ENCODE measurements around the gene NUP62. TPM values are rescaled to one million over a fixed set of nuclear protein-coding genes. Genes with fewer than 3 reads are reported as not detected.
"Not testable (repeated sequence)": the region's sequence is repeated elsewhere in the genome, so short reads cannot be mapped to it uniquely, and the experiment has no call there.

The NUP62 gene
- total RNA-seq, 1 experiment from 2014 or later: 127 TPM

DNA sequence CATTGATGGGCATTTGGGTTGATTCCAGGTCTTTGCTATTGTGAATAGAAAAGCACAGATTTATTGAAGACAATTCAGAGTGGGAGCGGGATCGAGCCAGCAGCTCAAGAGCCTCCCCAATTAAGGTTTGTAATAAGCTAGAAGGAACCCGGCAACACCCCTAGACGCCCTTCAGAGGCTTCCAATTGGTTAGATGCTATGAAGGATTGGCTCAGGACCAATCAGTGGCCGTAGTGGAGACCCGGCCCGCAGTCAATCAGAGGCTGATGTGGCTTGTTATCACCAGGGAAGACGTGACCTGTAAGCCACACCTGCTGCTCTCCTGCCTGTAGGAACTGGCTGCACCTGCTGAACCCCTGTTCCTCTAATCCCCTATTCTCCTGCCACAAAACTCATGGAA, 17.1 kb upstream of the NUP62 start:
- H3K27me3 ChIP-seq (ENCODE audit: insufficient read depth, low read length): no peaks in the 10 kb centered on the region
- no peak overlapping the region for H2BK15ac ChIP-seq (ENCODE audit: low read depth, low read length)
- no peak overlapping the region for H2AFZ ChIP-seq (ENCODE audit: low read length)
- no peak overlapping the region for H3K4me2 ChIP-seq (ENCODE audit: insufficient read depth, insufficient read length, low read length)
- TF ChIP-seq, protein P1, sequence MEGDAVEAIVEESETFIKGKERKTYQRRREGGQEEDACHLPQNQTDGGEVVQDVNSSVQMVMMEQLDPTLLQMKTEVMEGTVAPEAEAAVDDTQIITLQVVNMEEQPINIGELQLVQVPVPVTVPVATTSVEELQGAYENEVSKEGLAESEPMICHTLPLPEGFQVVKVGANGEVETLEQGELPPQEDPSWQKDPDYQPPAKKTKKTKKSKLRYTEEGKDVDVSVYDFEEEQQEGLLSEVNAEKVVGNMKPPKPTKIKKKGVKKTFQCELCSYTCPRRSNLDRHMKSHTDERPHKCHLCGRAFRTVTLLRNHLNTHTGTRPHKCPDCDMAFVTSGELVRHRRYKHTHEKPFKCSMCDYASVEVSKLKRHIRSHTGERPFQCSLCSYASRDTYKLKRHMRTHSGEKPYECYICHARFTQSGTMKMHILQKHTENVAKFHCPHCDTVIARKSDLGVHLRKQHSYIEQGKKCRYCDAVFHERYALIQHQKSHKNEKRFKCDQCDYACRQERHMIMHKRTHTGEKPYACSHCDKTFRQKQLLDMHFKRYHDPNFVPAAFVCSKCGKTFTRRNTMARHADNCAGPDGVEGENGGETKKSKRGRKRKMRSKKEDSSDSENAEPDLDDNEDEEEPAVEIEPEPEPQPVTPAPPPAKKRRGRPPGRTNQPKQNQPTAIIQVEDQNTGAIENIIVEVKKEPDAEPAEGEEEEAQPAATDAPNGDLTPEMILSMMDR (conservative IDR thresholded peaks at IDR 0.05): no peak
- no peaks in the 10 kb centered on the region for H3K79me2 ChIP-seq (ENCODE audit: insufficient read depth, low read length)
- no peak overlapping the region for H3K27ac ChIP-seq (ENCODE audit: insufficient read length, low read depth, low read length)
- no CpG with 5 or more reads among the region's 8 CpGs for WGBS (ENCODE audit: extremely low coverage, insufficient read length, low lambda C conversion rate)
- no peak overlapping the region for H3K14ac ChIP-seq (ENCODE audit: insufficient read depth, low read length)
- H2BK5ac ChIP-seq (ENCODE audit: insufficient read length, low read length): no peak overlapping the region
- H3T11ph ChIP-seq (ENCODE audit: low read length): no peak overlapping the region
- no peak overlapping the region; a peak in 1 of 5 replicates for H3K4me3 Mint-ChIP-seq
- H3K4me1 ChIP-seq (ENCODE audit: insufficient read depth, low read length): no peaks in the 10 kb centered on the region
- H3K36me3 Mint-ChIP-seq (ENCODE audit: insufficient read depth in 1 of 3, low read depth in 3 of 3): no peaks in the 10 kb centered on the region; a peak in 1 of 7 replicates
- no peak overlapping the region for H4K8ac ChIP-seq (replicated peaks; ENCODE audit: insufficient read length, low read depth, low read length)
- H2BK12ac ChIP-seq (ENCODE audit: insufficient read length, low read depth, low read length): no peak overlapping the region
- H3K56ac ChIP-seq (ENCODE audit: insufficient read length, low read depth, low read length): no peak overlapping the region
- no peak for DNase-seq
- H3K27ac Mint-ChIP-seq: no peak overlapping the region
- H4K91ac ChIP-seq (ENCODE audit: insufficient read length, low read depth, low read length): no peak overlapping the region
- no peaks in the 10 kb centered on the region for H3K79me1 ChIP-seq (ENCODE audit: insufficient read depth, low read depth, low read length, poor library complexity, severe bottlenecking)
- H2AK5ac ChIP-seq (ENCODE audit: insufficient read length, low read length): no peak overlapping the region
- H3K23me2 ChIP-seq (ENCODE audit: insufficient read length, low read depth, low read length, poor library complexity, severe bottlenecking): no peaks in the 10 kb centered on the region
- peaks cover 16% of the 10 kb centered on the region for H3K27me3 Mint-ChIP-seq (ENCODE audit: low read depth)
- no peak overlapping the region for H3K23ac ChIP-seq (ENCODE audit: insufficient read length, low read depth, low read length)
- H3K18ac ChIP-seq (ENCODE audit: insufficient read length, low read depth, low read length): no peak overlapping the region
- H4K20me1 ChIP-seq (ENCODE audit: control insufficient read depth, insufficient read depth, insufficient read length): no peaks in the 10 kb centered on the region
- no peak overlapping the region for H2BK20ac ChIP-seq (ENCODE audit: low read depth, low read length, poor library complexity, severe bottlenecking)
- no peaks in the 10 kb centered on the region for H3K4me1 Mint-ChIP-seq
- no peak overlapping the region for H4K5ac ChIP-seq (ENCODE audit: insufficient read length, low read depth, low read length)
- no peaks in the 10 kb centered on the region; a peak in 2 of 5 replicates for H3K9me3 Mint-ChIP-seq
- no peak overlapping the region for H3K4ac ChIP-seq (ENCODE audit: low read depth, low read length)
- H2BK120ac ChIP-seq (ENCODE audit: low read depth, low read length, poor library complexity, severe bottlenecking): no peak overlapping the region
- no peak overlapping the region for H3K9ac ChIP-seq (ENCODE audit: extremely low read depth, insufficient read length, low read length)
- H3K9me3 ChIP-seq (ENCODE audit: control insufficient read depth, low read depth, low read length): no peaks in the 10 kb centered on the region

DNA sequence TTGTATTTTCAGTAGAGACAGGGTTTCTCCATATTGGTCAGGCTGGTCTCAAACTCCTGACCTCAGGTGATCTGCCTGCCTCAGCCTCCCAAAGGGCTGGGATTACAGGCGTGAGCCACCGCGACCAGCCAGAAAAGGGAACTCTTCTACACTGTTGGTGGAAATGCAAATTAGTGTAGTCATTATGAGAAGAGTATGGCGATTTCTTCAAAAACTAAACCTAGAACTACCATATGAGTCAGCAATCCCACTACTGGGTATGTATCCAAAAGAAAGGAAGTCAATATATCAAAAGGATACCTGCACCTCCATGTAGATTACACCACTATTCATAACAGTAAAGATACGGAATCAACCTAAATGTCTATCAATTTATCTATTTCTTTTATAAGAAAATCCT, 15.3 kb upstream of the NUP62 start:
- not testable (repeated sequence) for H4K91ac ChIP-seq (ENCODE audit: insufficient read length, low read depth, low read length); H3K27me3 ChIP-seq (ENCODE audit: insufficient read depth, low read length); H4K20me1 ChIP-seq (ENCODE audit: control insufficient read depth, insufficient read depth, insufficient read length); H3K27ac ChIP-seq (ENCODE audit: insufficient read length, low read depth, low read length); H3K18ac ChIP-seq (ENCODE audit: insufficient read length, low read depth, low read length); DNase-seq; H3K4me3 Mint-ChIP-seq; H3K4ac ChIP-seq (ENCODE audit: low read depth, low read length); H3K79me1 ChIP-seq (ENCODE audit: insufficient read depth, low read depth, low read length, poor library complexity, severe bottlenecking); H2AFZ ChIP-seq (ENCODE audit: low read length); H3K23me2 ChIP-seq (ENCODE audit: insufficient read length, low read depth, low read length, poor library complexity, severe bottlenecking); H3K79me2 ChIP-seq (ENCODE audit: insufficient read depth, low read length); H3K4me2 ChIP-seq (ENCODE audit: insufficient read depth, insufficient read length, low read length); H3K9me3 Mint-ChIP-seq; H2AK5ac ChIP-seq (ENCODE audit: insufficient read length, low read length); H2BK5ac ChIP-seq (ENCODE audit: insufficient read length, low read length); H4K8ac ChIP-seq (replicated peaks; ENCODE audit: insufficient read length, low read depth, low read length); H3T11ph ChIP-seq (ENCODE audit: low read length); H3K27ac Mint-ChIP-seq; H3K4me1 Mint-ChIP-seq; H2BK12ac ChIP-seq (ENCODE audit: insufficient read length, low read depth, low read length); H3K36me3 Mint-ChIP-seq (ENCODE audit: insufficient read depth in 1 of 3, low read depth in 3 of 3); H3K9ac ChIP-seq (ENCODE audit: extremely low read depth, insufficient read length, low read length); H3K9me3 ChIP-seq (ENCODE audit: control insufficient read depth, low read depth, low read length); H4K5ac ChIP-seq (ENCODE audit: insufficient read length, low read depth, low read length); H3K56ac ChIP-seq (ENCODE audit: insufficient read length, low read depth, low read length); H2BK20ac ChIP-seq (ENCODE audit: low read depth, low read length, poor library complexity, severe bottlenecking); H2BK15ac ChIP-seq (ENCODE audit: low read depth, low read length); H3K23ac ChIP-seq (ENCODE audit: insufficient read length, low read depth, low read length); H2BK120ac ChIP-seq (ENCODE audit: low read depth, low read length, poor library complexity, severe bottlenecking); H3K4me1 ChIP-seq (ENCODE audit: insufficient read depth, low read length); H3K14ac ChIP-seq (ENCODE audit: insufficient read depth, low read length)
- no CpG with 5 or more reads among the region's 5 CpGs for WGBS (ENCODE audit: extremely low coverage, insufficient read length, low lambda C conversion rate)
- H3K27me3 Mint-ChIP-seq (ENCODE audit: low read depth): peaks cover 12% of the 10 kb centered on the region
